A172 (cell line): Measurements from ENCODE around the gene SIGLECL1. TPM values are rescaled to one million over a fixed set of nuclear protein-coding genes. Genes with fewer than 3 reads are reported as not detected.

Source experiments
- DNase-seq: peaks from one replicate; pipeline ENCODE4 v3.0.0-alpha.2; 2015; ENCODE audit warnings: low spot score
- total RNA-seq: library from RNA; depleted of rRNA; stranded (reverse); fragments of >200 nt; shearing (Covaris generic); gene quantifications from 2 replicates; pipeline ENCODE4 v1.2.3, GENCODE V29; 2014

The SIGLECL1 gene
- total RNA-seq, 1 experiment from 2014 or later = not detected

GRCh38 chr19:51252306-51253079 lies 1.6 kb downstream of the SIGLECL1 start:
- DNase-seq = no peak

GRCh38 chr19:51253088-51253806 lies 2.4 kb downstream of the SIGLECL1 start:
- no peak for DNase-seq

GRCh38 chr19:51256155-51256625 lies 5.3 kb downstream of the SIGLECL1 start:
- no peak for DNase-seq

- DNase-seq = no peak
Measured at GRCh38 chr19:51257471-51257870, 6.6 kb downstream of the SIGLECL1 start.

DNA sequence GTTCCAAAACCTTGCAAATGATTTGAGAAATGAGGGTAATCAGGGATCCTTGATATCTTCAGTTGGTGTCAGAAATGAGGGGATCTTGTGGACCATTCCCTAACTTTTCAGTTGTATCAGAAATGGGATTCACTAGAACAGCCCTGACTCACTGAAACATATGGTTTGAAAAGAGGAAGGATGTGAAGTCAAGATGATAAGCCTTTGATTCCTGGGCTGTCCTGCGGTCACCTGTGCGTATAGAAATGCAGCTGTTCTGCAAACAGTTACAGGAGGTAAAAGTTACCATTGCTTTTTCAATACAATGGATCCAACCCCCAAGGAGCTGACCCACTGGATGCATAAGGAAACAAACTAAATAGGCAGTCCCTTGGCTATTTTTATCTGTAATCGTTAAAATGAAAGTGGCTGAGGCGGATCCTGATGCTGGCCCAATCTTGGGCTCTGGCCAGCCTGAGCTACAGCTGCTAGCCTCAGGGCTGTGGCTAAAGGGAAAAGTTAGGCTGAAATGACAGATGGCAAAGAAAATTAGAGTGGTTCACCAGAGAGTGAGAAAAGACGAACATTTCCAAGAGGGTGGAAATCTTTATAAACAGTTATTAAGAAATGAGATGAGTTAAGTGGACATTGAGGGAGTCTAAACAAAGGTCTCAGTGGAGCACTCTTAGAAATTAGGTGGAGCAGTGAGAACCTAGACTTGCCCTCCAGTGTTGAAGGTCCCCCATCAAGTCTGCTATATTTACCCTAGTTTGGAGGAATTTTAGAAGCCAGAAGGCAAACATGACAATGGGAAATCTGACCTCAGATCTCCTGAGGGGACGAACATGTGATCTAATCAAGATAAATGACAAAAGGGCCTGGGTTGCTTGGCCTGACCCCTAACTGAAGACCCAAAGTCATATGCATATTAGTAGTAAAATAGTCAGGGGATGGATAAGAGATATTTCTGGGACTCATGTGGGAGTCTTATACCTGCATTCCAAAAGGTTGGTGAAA lies 7.6 kb downstream of the SIGLECL1 start:
- DNase-seq = no peak

DNA sequence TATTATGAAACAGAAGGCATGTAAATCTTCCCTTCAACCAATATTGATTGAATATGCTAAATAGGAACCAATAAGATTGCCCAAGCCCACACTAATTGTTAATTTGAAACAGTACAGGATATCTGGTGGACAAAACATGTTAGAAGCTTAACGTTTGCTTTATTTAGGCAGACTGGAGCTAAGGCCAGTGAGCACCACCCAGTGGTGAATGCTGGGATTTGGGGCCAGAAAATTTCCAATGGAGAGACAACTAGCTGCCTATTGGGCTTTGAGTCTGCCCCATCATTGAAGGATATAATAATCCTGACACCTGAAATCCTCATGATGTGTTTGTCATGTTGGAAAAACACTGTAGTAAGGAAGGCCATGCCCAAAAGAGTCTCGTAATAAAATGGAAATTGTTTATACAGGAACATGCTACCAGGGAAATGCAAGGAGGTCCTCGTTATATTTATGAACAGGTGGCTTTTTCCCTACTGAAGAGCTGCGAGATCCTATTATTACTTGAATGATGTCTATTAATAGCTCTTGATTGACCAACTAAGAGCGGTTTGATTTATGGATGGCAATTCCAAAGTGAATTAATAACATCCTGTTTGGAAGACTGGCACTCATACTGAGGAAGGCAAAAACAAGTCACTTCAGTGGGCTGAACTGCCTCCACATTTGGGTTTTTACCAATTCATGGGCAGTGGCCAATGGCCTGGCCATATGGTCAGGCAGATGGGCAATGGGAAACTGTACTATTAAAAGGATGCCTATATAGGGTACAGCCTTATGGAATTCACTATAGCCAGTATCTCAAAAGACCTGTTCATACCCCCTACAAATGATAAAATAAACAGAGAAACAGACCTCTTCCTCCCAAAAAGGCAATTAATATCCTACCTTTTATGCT lies 8.7 kb downstream of the SIGLECL1 start:
- peak; percentile 28 for DNase-seq

DNA sequence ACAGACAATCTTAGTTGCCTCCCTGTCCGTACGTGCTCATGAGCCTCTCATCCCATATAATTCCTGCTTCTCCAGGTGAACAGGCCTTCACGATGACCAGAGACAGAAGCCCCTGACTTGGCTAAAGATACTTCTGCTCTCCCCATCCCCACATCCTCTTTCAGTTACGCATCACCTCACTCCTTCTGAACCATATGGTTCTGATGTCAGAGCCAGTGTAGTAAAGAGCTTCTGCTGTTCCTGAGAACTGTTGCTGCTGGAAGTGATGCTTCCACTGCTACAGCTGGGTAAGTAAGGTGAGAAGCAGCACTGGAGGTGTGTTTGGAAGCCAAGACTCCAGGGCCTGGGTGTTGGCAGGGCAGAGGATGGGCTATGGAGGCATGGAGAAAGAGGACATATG lies 12.9 kb downstream of the SIGLECL1 start:
- DNase-seq = no peak

DNA sequence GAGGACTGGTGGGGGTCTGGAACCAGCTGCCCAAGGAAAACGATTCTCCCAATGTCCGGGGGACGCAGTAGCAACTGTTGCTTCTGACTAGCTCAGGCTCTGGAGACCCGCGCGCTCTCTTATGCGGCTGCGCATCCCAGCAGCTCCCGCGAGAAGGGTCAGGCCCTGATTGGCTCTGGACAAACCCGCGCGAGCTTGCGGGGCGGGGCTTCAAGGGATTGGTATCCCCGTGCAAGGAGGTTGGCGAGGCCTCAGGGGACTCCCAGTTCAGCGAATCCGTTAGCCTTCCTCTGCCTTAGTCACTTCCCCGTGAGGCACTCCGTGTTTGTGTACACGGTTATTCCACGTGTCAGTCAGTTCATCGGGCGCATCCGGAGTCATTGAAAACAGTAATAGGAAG lies 20.2 kb downstream of the SIGLECL1 start:
- DNase-seq = no peak

DNA sequence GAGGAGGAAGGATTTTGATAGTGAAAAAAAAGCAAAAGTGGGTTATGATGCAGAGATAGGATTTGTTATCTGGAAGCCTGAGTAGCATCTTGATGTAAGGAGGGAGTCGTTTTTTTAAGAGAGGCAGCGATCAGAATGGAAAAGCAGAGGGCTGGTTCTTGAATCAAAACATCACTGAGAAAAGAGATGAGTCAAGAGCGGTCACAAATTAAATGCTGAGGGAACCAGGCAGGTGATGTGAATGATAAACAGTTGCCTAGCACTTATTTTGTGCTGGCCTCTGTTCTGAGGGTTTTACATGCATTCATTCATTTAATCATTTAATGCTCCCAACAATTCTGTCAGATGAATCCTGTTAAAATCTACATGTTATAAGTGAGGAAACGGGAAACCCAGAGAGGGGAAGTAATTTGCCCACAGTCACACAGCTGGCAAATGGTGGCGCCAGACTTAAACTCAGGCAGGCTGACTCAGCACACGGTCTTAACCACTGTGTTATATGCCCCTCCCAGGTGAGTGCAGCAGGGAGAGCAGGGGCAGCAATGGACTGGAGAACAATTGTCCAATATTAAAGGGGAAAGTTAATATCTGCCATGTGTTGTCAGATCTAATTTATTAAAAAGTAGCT lies 21.4 kb downstream of the SIGLECL1 start:
- DNase-seq = peak; percentile 10

GRCh38 chr19:51274049-51274770 lies 23.3 kb downstream of the SIGLECL1 start:
- DNase-seq = no peak

DNA sequence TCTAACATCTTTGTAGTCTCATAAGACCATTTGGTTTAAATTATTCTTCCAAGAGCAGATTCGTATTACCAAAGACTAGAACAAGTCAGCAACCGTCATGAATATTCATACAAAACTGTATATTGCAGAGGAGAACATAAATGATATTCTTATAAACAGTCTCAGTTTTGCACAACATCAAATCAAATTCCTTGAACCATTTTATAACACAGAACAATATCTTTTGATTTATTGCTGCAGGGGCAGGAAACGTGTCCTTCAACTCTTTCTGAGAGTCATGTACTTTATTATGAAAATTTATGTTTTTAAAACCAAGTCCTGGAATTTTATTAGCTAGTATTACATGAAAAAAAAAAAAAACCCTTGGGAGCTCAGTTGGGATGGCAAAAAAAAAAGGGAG lies 26.2 kb downstream of the SIGLECL1 start:
- DNase-seq = no peak

GRCh38 chr19:51282335-51282734 lies 31.5 kb downstream of the SIGLECL1 start:
- no peak for DNase-seq

DNA sequence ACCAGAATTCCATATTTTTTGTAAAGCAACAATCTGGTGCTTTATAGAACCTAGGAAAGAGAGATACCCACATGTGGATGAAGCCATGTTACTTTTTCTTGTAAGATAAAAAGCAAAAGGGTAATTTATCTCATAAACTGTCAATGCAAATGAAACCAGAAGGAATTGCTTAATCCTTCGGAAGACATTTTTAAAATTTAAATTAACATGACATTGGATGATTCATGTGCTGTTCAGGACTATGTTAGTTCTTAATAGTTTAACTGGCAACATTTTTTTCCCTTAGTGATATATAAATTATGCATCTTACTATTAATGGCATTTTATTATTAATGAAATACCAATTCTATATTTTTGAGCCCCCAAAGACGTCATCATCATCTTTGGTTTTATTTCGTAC lies 34.8 kb downstream of the SIGLECL1 start:
- no peak for DNase-seq

DNA sequence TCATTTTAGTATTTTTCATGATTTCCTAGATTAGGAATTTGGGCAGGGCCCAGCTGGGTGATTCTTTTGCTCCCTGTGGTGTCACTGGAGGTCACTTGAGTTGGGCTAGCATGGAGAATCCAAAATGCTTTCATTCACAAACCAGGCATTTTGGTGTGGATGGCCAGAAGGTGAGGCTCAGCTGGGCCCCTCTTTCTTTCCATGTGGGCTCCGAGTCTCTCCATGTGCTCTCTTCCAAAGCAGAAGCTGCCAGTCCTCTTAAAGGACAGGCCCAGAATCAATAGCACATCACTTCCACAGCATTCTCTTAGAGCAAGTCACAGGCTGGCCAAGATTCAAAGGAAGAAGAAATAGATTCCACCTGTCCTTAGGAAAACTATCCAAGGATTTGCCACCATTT lies 38.8 kb downstream of the SIGLECL1 start:
- DNase-seq = no peak

DNA sequence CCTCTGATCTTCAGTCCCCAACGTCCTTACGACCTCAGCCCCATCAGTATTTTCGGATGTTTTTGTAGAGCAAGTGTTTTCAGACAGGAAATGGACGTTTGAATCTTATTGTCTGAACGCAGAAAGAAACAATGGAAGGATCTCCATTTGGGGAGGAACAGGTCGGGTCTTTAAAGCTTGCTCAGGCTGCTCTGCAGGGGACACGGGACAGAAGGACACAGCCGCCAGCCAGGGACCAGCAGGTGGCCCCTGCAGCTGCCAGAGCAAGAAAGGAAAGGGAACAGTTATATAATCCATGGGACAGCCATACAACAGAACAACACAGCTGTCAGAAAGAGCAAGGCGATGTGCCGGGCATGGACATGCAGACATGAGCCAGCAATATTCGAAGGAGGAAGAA lies 42.1 kb downstream of the SIGLECL1 start:
- no peak for DNase-seq

- no peak for DNase-seq
Measured at GRCh38 chr19:51293571-51294210, 42.8 kb downstream of the SIGLECL1 start.

GRCh38 chr19:51294211-51294976 lies 43.5 kb downstream of the SIGLECL1 start:
- DNase-seq = peak; percentile 10

DNA sequence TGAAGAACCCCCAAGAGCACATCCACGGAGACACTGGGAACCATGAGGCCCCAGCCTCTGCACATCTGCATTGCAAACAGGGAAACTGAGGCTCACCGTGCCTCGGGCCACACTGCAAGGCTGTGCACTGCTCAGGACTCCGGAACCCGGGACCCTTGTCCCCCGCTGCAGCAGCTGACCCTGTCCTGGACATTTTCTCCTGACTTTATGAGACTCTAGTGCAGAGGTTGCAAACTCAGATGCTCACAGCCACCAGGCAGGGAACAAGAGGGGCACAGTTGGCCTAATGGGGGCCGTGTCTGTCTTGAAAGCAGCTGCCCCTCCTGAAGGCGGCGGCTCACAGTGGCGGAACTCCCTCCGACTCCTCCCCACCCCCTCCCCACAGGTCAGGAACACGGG lies 44.1 kb downstream of the SIGLECL1 start:
- DNase-seq = no peak
